B cell (primary cell): ENCODE measurements around the gene VAMP8. TPM values are rescaled to one million over a fixed set of nuclear protein-coding genes. Genes with fewer than 3 reads are reported as not detected.
"Not testable (repeated sequence)": the region's sequence is repeated elsewhere in the genome, so short reads cannot be mapped to it uniquely, and the experiment has no call there.

ENCODE experiments used
- ATAC-seq: fragments of 200-7000 bp; cut with Tn5 transposase; one replicate; pipeline ENCODE4 v1.10.0; 2021; ENCODE audit warnings: low read depth, mild to moderate bottlenecking, moderate number of reproducible peaks, moderate library complexity
- CTCF ChIA-PET: fragments of 350-600 bp; sonication (Branson Sonifier 250); formaldehyde crosslinking; loops from one replicate; lab custom pipeline; 2021; ENCODE audit warnings: antibody characterized with exemption, inconsistent platforms; lab: Charles Lee
- POLR2A ChIA-PET: fragments of 350-600 bp; sonication (Branson Sonifier 250); formaldehyde crosslinking; loops from one replicate; lab custom pipeline; 2021; ENCODE audit warnings: antibody characterized with exemption; lab: Charles Lee
- DNase-seq: peaks from one replicate; pipeline ENCODE4 v3.0.0; 2013
- H2AFZ ChIP-seq: 2 replicates; pipeline ENCODE4 v1.6.1; 2012; ENCODE audit warnings: mild to moderate bottlenecking, low read depth, low read length; ENCODE audit not compliant: insufficient read depth, poor library complexity, severe bottlenecking
- H3K27ac ChIP-seq, 2 donors: 1 replicate in 1 of 2; 2 replicates in 1 of 2; pipeline ENCODE4 v1.5.1; 2012 to 2013; ENCODE audit warnings: low read length in 2 of 2, mild to moderate bottlenecking in 2 of 2, moderate library complexity in 1 of 2
- H3K27me3 ChIP-seq, 4 experiments: fragments of 200-600 bp in 1 of 4; sonication (generic) in 1 of 4; replicated peaks in 1 of 4; 1 replicate in 2 of 4; 2 replicates in 2 of 4; pipeline versions ENCODE4 v1.6.1 to v1.7.0; 2013 to 2016; ENCODE audit warnings: low read length in 3 of 4, mild to moderate bottlenecking in 2 of 4, mixed read lengths in 1 of 4, moderate library complexity in 1 of 4; ENCODE audit not compliant: insufficient read depth in 4 of 4, control insufficient read depth in 3 of 4; ENCODE audit errors: control extremely low read depth in 1 of 4
- H3K36me3 ChIP-seq, 2 experiments: replicated peaks in 1 of 2; 1 replicate in 1 of 2; 2 replicates in 1 of 2; pipeline versions ENCODE4 v1.6.1 to v1.7.1; 2013; ENCODE audit warnings: low read length in 1 of 2; ENCODE audit not compliant: insufficient read depth in 2 of 2, control insufficient read depth in 1 of 2; ENCODE audit errors: control extremely low read depth in 1 of 2, extremely low read depth in 1 of 2
- H3K4me1 ChIP-seq, 2 donors: fragments of 200-600 bp in 1 of 2; sonication (generic) in 1 of 2; 1 replicate in 1 of 2; 2 replicates in 1 of 2; pipeline versions ENCODE4 v1.5.1 to v1.6.1; 2013 to 2017; ENCODE audit warnings: low read length in 2 of 2; ENCODE audit not compliant: control insufficient read depth in 2 of 2, insufficient read depth in 2 of 2
- H3K4me2 ChIP-seq: replicated peaks from 2 replicates; pipeline ENCODE3; 2012; ENCODE audit warnings: mild to moderate bottlenecking, low read depth, low read length; ENCODE audit not compliant: poor library complexity, severe bottlenecking
- H3K4me3 ChIP-seq, 5 experiments: fragments of 200-600 bp in 1 of 5; sonication (generic) in 1 of 5; 1 replicate in 3 of 5; 2 replicates in 2 of 5; pipeline versions ENCODE4 v1.5.1 to v1.7.0; 2011 to 2016; ENCODE audit warnings: low read length in 4 of 5, mild to moderate bottlenecking in 4 of 5, low read depth in 2 of 5, control low read depth in 1 of 5, moderate library complexity in 1 of 5; ENCODE audit not compliant: insufficient read depth in 1 of 5; ENCODE audit errors: control extremely low read depth in 1 of 5, extremely low read depth in 1 of 5
- H3K79me2 ChIP-seq: fragments of 200-600 bp; sonication (generic); one replicate; pipeline ENCODE4 v1.6.0; 2016; ENCODE audit warnings: low read length; ENCODE audit not compliant: control insufficient read depth, insufficient read depth
- H3K9ac ChIP-seq: fragments of 200-600 bp; sonication (generic); 2 replicates; pipeline ENCODE4 v1.6.1; 2017; ENCODE audit warnings: mild to moderate bottlenecking, low read length, moderate library complexity
- H3K9me3 ChIP-seq, 3 donors: one replicate each; pipeline versions ENCODE4 v1.6.1 to v1.7.1; 2013; ENCODE audit warnings: low read length in 2 of 3; ENCODE audit not compliant: control insufficient read depth in 2 of 3, insufficient read depth in 1 of 3; ENCODE audit errors: control extremely low read depth in 1 of 3
- H4K20me1 ChIP-seq: 2 replicates; pipeline ENCODE4 v1.6.0; 2012; ENCODE audit warnings: mild to moderate bottlenecking, low read length; ENCODE audit not compliant: insufficient read depth, control insufficient read depth, poor library complexity, severe bottlenecking
- H3K27ac Mint-ChIP-seq: one replicate; pipeline ENCODE4 v1.8.0; 2021; ENCODE audit warnings: mixed read lengths
- H3K27me3 Mint-ChIP-seq: one replicate; pipeline ENCODE4 v1.8.0; 2021; ENCODE audit warnings: mixed read lengths
- H3K4me1 Mint-ChIP-seq: one replicate; pipeline ENCODE4 v1.8.0; 2021; ENCODE audit warnings: mixed read lengths
- H3K4me3 Mint-ChIP-seq: one replicate; pipeline ENCODE4 v1.8.0; 2021; ENCODE audit warnings: mixed read lengths
- H3K9me3 Mint-ChIP-seq: one replicate; pipeline ENCODE4 v1.8.0; 2022; ENCODE audit warnings: mixed read lengths; ENCODE audit not compliant: insufficient read depth
- CTCF ChIP-seq: fragments of 200-600 bp; IDR thresholded peaks from one replicate; pipeline ENCODE4 v1.8.0; 2022; ENCODE audit warnings: antibody characterized with exemption, mild to moderate bottlenecking
- EZH2 ChIP-seq: IDR thresholded peaks from 2 replicates; pipeline ENCODE4 v1.6.1; 2012; ENCODE audit warnings: borderline replicate concordance, low read depth, mild to moderate bottlenecking, moderate library complexity, low read length; ENCODE audit not compliant: insufficient read depth, poor library complexity, severe bottlenecking
- WGBS: methylation state at CpG from one replicate; pipeline ENCODE4 v1.1.5; 2013; ENCODE audit warnings: missing lambda C conversion rate; ENCODE audit not compliant: insufficient coverage; 5-methylcytosine and 5-hydroxymethylcytosine counted together
- intact Hi-C: fragments of 100-400 bp; cut with micrococcal nuclease; formaldehyde crosslinking; loops from one replicate; pipeline ENCODE4 v1.10.0; 2022
- polyA plus RNA-seq: library from polyadenylated mRNA; depleted of rRNA; stranded (reverse); fragments of >200 nt; gene quantifications from 2 replicates; pipeline ENCODE4 v1.2.3, GENCODE V29; 2012
- total RNA-seq, 2 donors: library from RNA; stranded (reverse); fragments of 120-200 nt in 1 of 2; gene quantifications; 1 replicate in 1 of 2; 2 replicates in 1 of 2; pipeline versions ENCODE4 v1.2.3 to v1.2.4, GENCODE V29; 2013 to 2022

VAMP8 gene
- total and polyA plus RNA-seq, 2 donors (not counting 1 experiment from before 2014, with no cell fraction given): 68.7 to 73.8 TPM

- H3K4me1 ChIP-seq: peaks cover 17 to 23% of the 10 kb centered on the region in 2 donors
- Mint-ChIP-seq H3K27ac (peak within 1 kb of the TSS; percentile 89), H3K27me3 (no peaks in the 10 kb centered on the region), H3K4me1 (peaks cover 30% of the 10 kb centered on the region), H3K9me3 (no peaks in the 10 kb centered on the region), H3K4me3 (peak within 1 kb of the TSS; percentile 95)
- peak; percentile 93 for DNase-seq
- ChIA-PET CTCF (interaction anchor here (0.7 to 1.7 kb wide), 8 partner anchors 9 to 183 kb away, joined by 3 to 7 read pairs (median 4); partner anchors contain the start of genes C2orf68 and GGCX), POLR2A (interaction anchor here (0.6 to 1.9 kb wide), 5 partner anchors 9 to 184 kb away, joined by 3 to 11 read pairs (median 6); partner anchors contain the start of genes C2orf68, GGCX, MAT2A and SH2D6)
- under 1% methylated on average over 73 of the region's 73 CpGs for WGBS
- H3K9me3 ChIP-seq: no peaks in the 10 kb centered on the region
- H3K27me3 ChIP-seq: no peaks in the 10 kb centered on the region
- peak; percentile 97 for ATAC-seq
- peak within 1 kb of the TSS; percentile 71 for H3K9ac ChIP-seq
- intact Hi-C loops: loop anchor here (1.0 to 5.0 kb wide), 7 partner anchors 10 to 210 kb away; partner anchors contain the start of genes C2orf68, GGCX, MAT2A and USP39
- peaks cover 18% of the 10 kb centered on the region for H4K20me1 ChIP-seq
- H3K4me2 ChIP-seq: peak within 1 kb of the TSS; percentile 80
- H2AFZ ChIP-seq: peak within 1 kb of the TSS; percentile 84
- peaks cover 18% of the 10 kb centered on the region for H3K79me2 ChIP-seq
- peaks cover 0 to 23% of the 10 kb centered on the region in 2 experiments for H3K36me3 ChIP-seq
- peak within 1 kb of the TSS; percentile 72 to 92 (median 86) for H3K4me3 ChIP-seq
- TF ChIP-seq CTCF (no peak), EZH2 (no peak)
- peak within 1 kb of the TSS; percentile 20 to 74 for H3K27ac ChIP-seq
Measured at GRCh38 chr2:85602476-85603234, 25.3 kb downstream of the VAMP8 start, which contains the start of gene TMEM150A. TSS of gene TMEM150A (minus strand) at chr2:85602698. CDS start at chr2:85601948, 750 bp downstream.

- 93% methylated on average over 3 of the region's 3 CpGs for whole genome bisulfite sequencing
- CTCF ChIA-PET: interaction anchor here (0.6 to 1.4 kb wide), 3 partner anchors 36 to 185 kb away, joined by 3 to 5 read pairs (median 3); no protein-coding TSS in a partner anchor
- Mint-ChIP-seq H3K4me1 (peaks cover 39% of the 10 kb centered on the region), H3K4me3 (peak overlapping the region; percentile 39)
- DNase-seq, H3K4me3 ChIP-seq, H3K9me3 ChIP-seq, H3K27ac Mint-ChIP-seq, H3K9me3 Mint-ChIP-seq, ATAC-seq, POLR2A ChIA-PET, H3K27me3 Mint-ChIP-seq, H3K27me3 ChIP-seq, H3K9ac ChIP-seq, H3K27ac ChIP-seq, H2AFZ ChIP-seq: not testable (repeated sequence)
- Histone ChIP-seq H3K4me1 (peaks cover 17 to 23% of the 10 kb centered on the region in 2 donors), H3K36me3 (peaks cover 0 to 29% of the 10 kb centered on the region in 2 experiments), H4K20me1 (peaks cover 26% of the 10 kb centered on the region), H3K4me2 (peak overlapping the region; percentile 80), H3K79me2 (peaks cover 23% of the 10 kb centered on the region)
- intact Hi-C loops: loop anchor here (5.0 kb wide), 1 partner anchor 212 kb away; no protein-coding TSS in a partner anchor
Measured at GRCh38 chr2:85604133-85604444, 26.7 kb downstream of the VAMP8 start.
